Heart left ventricle (tissue), 13 donors: ENCODE measurements around the gene AIPL1.

Experiments
- CTCF ChIP-seq, 12 donors: fragments of 200-600 bp; sonication (generic) in 4 of 12; IDR thresholded peaks; one replicate each; pipeline versions ENCODE4 v1.5.0 to v1.8.0; 2018 to 2022; ENCODE audit warnings: antibody characterized with exemption in 12 of 12, mild to moderate bottlenecking in 5 of 12
- POLR2A ChIP-seq, 2 donors: fragments of 450-650 bp; IDR thresholded peaks; one replicate each; pipeline ENCODE4 v1.6.1; 2017; ENCODE audit warnings: antibody characterized with exemption in 2 of 2, mild to moderate bottlenecking in 2 of 2, moderate library complexity in 2 of 2
- donor health status: ischemic (EF 13 %, LVEDD 7.1; RV severe dilation, severe dysfunction).
- donor health status: DM: no; HTN: yes; CAD: no.
- donor health status: DM: no; HTN: no; CAD: no.
- donor health status: ischemic (EF 25% LVEDD 6.9; RV normal size, moderate dysfunction).
- donor health status: ischemic (EF 25% LVEDD 5.7; RV mildly dilated, moderate dysfunction).
- donor health status: ischemic (EF 35%, LVEDD 5.7; RV mildly dilated, moderate dysfunction).
- donor health status: nonischemic (EF 11% LVEDD 7.7; RV severe dilation, severe dysfunction).
- donor health status: DM: yes; HTN: yes; CAD: no.
- donor health status: PGD.
- donor health status: ischemic (EF 29% LVEDD 5.4; RV normal size, mild dysfunction).
- donor health status: nonischemic (EF 23%, LVEDD 6.1; RV moderate dilation, normal function).

DNA sequence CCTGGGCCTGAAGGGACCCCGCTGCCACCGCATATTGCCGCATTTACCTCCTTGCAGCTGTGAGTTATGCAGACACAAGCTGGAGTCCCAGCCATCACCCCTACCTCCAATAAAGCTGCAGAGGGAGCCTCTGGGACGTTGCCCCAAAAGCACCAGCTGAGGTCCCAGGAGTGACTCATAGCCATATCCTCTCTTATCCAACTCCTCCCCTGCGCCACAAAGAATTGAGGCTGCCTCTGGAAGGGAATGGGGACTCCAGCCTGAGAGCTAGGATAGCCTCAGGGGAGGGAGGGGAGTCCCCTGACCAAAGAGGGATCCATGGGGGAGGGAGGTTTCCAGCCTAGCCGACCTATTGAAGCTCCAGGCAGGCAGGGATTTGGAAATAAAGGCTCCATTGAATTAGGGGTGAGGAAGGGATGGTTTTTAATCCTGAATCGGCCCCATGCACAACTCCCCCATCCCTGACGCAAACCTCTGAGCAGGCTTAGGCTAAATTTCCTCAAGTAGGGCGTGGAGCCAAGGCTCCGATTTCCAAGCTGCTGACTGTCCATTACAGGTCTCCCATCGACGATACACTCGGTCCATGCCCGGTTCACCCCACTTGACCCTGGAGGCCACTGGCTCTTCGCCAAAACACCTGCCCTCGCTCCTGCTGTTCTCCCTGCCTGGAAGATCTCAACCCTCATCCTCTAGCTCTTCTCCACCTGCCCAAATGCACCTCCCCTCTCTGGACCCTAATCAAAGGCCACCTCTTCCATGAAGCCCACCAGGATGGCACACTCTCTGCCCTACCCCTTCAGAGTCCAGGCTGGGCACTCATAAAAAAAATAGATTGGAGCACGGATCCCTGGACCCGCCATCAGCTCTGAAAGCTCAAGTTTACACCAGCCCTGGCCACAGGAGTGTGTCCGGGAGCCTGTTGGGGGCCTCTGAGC is 36.9 kb upstream of the AIPL1 start:
- no peak for TF ChIP-seq CTCF (IDR thresholded peaks at IDR 0.05)
- no peak for TF ChIP-seq POLR2A (IDR thresholded peaks at IDR 0.05)
